Ovary (tissue), 9 donors: ENCODE data around the gene CEND1. TPM values are rescaled to one million over a fixed set of nuclear protein-coding genes. Genes with fewer than 3 reads are reported as not detected.

ENCODE experiments used
- DNase-seq, 5 donors: peaks; one replicate each; pipeline ENCODE4 v3.0.0-alpha.2; 2019 to 2020
- H3K27ac ChIP-seq, 2 donors: fragments of 200-600 bp; one replicate each; pipeline versions ENCODE4 v1.5.1 to v1.8.0; 2019 to 2022
- H3K27me3 ChIP-seq: fragments of 200-600 bp; one replicate; pipeline ENCODE4 v1.8.0; 2022
- H3K36me3 ChIP-seq: fragments of 200-600 bp; sonication (generic); one replicate; pipeline ENCODE4 v1.5.1; 2019
- H3K4me1 ChIP-seq: one replicate; pipeline ENCODE4 v1.8.1; 2013; ENCODE audit warnings: mild to moderate bottlenecking, moderate library complexity; ENCODE audit not compliant: insufficient read depth
- H3K4me3 ChIP-seq: fragments of 200-600 bp; sonication (generic); one replicate; pipeline ENCODE4 v1.5.1; 2017
- H3K9me3 ChIP-seq, 2 donors: fragments of 200-600 bp in 1 of 2; sonication (generic) in 1 of 2; one replicate each; pipeline versions ENCODE4 v1.5.1 to v1.8.1; 2013 to 2019; ENCODE audit warnings: mild to moderate bottlenecking in 1 of 2, moderate library complexity in 1 of 2
- EP300 ChIP-seq: sonication (generic); formaldehyde crosslinking; IDR thresholded peaks from one replicate; pipeline ENCODE4 v1.6.1; 2017; ENCODE audit warnings: antibody characterized with exemption
- POLR2A ChIP-seq: fragments of 450-650 bp; IDR thresholded peaks from one replicate; pipeline ENCODE4 v1.6.1; 2017; ENCODE audit warnings: antibody characterized with exemption, mild to moderate bottlenecking, moderate library complexity
- WGBS, 3 donors: extraction: QIAGEN DNeasy Blood & Tissue Kit in 1 of 3; methylation state at CpG; one replicate each; pipeline versions ENCODE4 v1.1.5 to v1.1.7; 2013 to 2017; 5-methylcytosine and 5-hydroxymethylcytosine counted together
- intact Hi-C, 4 donors: fragments of 100-400 bp; cut with DNase I; formaldehyde crosslinking; loops; one replicate each; pipeline versions ENCODE4 v1.11.0 to v1.15.1; 2022 to 2023
- polyA plus RNA-seq, 2 donors: library from polyadenylated mRNA; stranded (reverse); fragments of 200-250 nt in 1 of 2; fragments of 350-450 nt in 1 of 2; fragmentation: Illumina TruSeq in 1 of 2; extraction: RNeasy Lipid Tissue Mini Kit (QIAGEN cat#74804) in 1 of 2; gene quantifications; one replicate each; pipeline ENCODE4 v1.2.3, GENCODE V29; 2013 to 2014
- small RNA-seq: library from RNA; depleted of rRNA; stranded (forward); fragments of <200 nt; gene quantifications from one replicate; pipeline ENCODE3, GENCODE V24; 2016
- total RNA-seq, 7 donors: library from RNA; depleted of rRNA in 2 of 7; stranded (reverse); fragments of >200 nt in 2 of 7; fragmentation: NEBNext Ultra II Directional in 3 of 7; extraction: Animal tissue kit (Norgen Biotek cat#: 25700) in 3 of 7; gene quantifications; one replicate each; pipeline versions ENCODE4 v1.1.0 to v1.2.4, GENCODE V29; 2016 to 2023
- TF ChIP-seq, protein P1 (sequence below), 3 donors: fragments of 450-650 bp in 2 of 3; fragments of 200-600 bp in 1 of 3; IDR thresholded peaks; one replicate each; pipeline versions ENCODE4 v1.5.1 to v1.8.0; 2016 to 2022; ENCODE audit warnings: antibody characterized with exemption in 3 of 3, mild to moderate bottlenecking in 1 of 3
- donor health status: DM: no; HTN: no; CAD: no; lungs with moderate emphysema.
- donor health status: DM: no; HTN: no; CAD: no.
- donor health status: Bipolar disorder and iron deficiency.
- donor health status: DM: yes; HTN: yes; CAD: no.
- donor health status: DM: no; HTN: no; CAD: no.
- donor health status: DM: yes; HTN: yes; CAD: no.

Gene CEND1
- total and polyA plus RNA-seq, 9 donors, result 0.07 to 0.15 TPM; not detected in 7

DNA sequence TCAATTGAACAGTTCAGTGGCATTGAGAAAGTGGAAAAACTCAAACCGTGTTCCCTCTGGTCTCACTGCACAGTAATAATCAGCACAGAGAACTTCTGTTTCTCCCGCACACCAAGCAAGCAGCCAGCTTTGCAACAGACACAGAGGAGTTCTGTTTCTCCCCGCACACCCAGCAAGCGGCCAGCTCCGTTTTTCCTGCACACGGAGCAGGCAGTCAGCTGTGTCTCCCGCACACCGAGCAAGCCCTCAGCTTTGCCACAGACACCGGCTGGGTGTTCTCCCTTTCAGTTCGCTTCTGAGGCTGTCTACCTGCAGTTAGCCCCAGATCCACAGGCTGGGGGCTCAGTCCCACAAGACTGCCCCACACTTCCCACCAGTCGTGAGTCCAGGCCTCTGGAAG is 52.5 kb downstream of the CEND1 start:
- Histone ChIP-seq H3K4me1 (no peaks in the 10 kb centered on the region), H3K36me3 (no peaks in the 10 kb centered on the region), H3K9me3 (no peaks in the 10 kb centered on the region), H3K27me3 (no peaks in the 10 kb centered on the region), H3K4me3 (no peak overlapping the region), H3K27ac (no peak overlapping the region)
- no peak for TF ChIP-seq EP300
- TF ChIP-seq, protein P1, sequence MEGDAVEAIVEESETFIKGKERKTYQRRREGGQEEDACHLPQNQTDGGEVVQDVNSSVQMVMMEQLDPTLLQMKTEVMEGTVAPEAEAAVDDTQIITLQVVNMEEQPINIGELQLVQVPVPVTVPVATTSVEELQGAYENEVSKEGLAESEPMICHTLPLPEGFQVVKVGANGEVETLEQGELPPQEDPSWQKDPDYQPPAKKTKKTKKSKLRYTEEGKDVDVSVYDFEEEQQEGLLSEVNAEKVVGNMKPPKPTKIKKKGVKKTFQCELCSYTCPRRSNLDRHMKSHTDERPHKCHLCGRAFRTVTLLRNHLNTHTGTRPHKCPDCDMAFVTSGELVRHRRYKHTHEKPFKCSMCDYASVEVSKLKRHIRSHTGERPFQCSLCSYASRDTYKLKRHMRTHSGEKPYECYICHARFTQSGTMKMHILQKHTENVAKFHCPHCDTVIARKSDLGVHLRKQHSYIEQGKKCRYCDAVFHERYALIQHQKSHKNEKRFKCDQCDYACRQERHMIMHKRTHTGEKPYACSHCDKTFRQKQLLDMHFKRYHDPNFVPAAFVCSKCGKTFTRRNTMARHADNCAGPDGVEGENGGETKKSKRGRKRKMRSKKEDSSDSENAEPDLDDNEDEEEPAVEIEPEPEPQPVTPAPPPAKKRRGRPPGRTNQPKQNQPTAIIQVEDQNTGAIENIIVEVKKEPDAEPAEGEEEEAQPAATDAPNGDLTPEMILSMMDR (IDR thresholded peaks at IDR 0.05), result no peak
- no peak for TF ChIP-seq POLR2A
- 35 to 41% (median 37%) methylated on average over 11 of the region's 11 CpGs for WGBS, 3 donors
- DNase-seq, result no peak
- intact Hi-C loops, result no loop called here

Small RNA genes lying within 50 kb of the gene (small RNA-seq; reads per million reads assigned to genes)
- gene SNORA52, result not detected

Other genes starting within 250 kb of the CEND1 start
- 1 to 10 TPM in 5 of 7 donors, under 1 TPM in 2; 0.70 to 7.6 (median 1.2) TPM for gene LMNTD2, start 229.4 kb downstream of the CEND1 start, total RNA-seq
- gene LMNTD2, start 229.4 kb downstream of the CEND1 start, polyA plus RNA-seq, result 1 to 10 TPM in 1 of 2 donors, not detected in 1; 1.1 TPM
- 100 to 1,000 TPM in 1 of 7 donors, 10 to 100 TPM in 2, 1 to 10 TPM in 4; 4.7 to 163 (median 9.5) TPM for gene RASSF7, start 229.1 kb downstream of the CEND1 start, total RNA-seq
- 1 to 10 TPM in 1 of 2 donors, not detected in 1; 7.4 TPM for gene RASSF7, start 229.1 kb downstream of the CEND1 start, polyA plus RNA-seq
- 10 to 100 TPM; 15.5 to 34.2 (median 31.0) TPM for gene PHRF1, start 213.6 kb downstream of the CEND1 start, total RNA-seq
- gene PHRF1, start 213.6 kb downstream of the CEND1 start, polyA plus RNA-seq, result 10 to 100 TPM in 1 of 2 donors, 1 to 10 TPM in 1; 3.8 to 21.3 TPM
- gene IRF7, start 174.1 kb downstream of the CEND1 start, total RNA-seq, result 10 to 100 TPM in 6 of 7 donors, 1 to 10 TPM in 1; 8.2 to 59.1 (median 17.1) TPM
- 10 to 100 TPM in 1 of 2 donors, under 1 TPM in 1; 0.28 to 22.8 TPM for gene IRF7, start 174.1 kb downstream of the CEND1 start, polyA plus RNA-seq
- gene CDHR5, start 165.1 kb downstream of the CEND1 start, total RNA-seq, result 1 to 10 TPM in 1 of 7 donors, under 1 TPM in 2, not detected in 4; 0.20 to 2.3 (median 0.22) TPM
- gene CDHR5, start 165.1 kb downstream of the CEND1 start, polyA plus RNA-seq, result under 1 TPM in 1 of 2 donors, not detected in 1; 0.07 TPM
- gene SCT, start 162.9 kb downstream of the CEND1 start, total RNA-seq, result not detected
- under 1 TPM in 1 of 2 donors, not detected in 1; 0.68 TPM for gene SCT, start 162.9 kb downstream of the CEND1 start, polyA plus RNA-seq
- gene DRD4, start 152.8 kb downstream of the CEND1 start, total RNA-seq, result 1 to 10 TPM in 5 of 7 donors, under 1 TPM in 2; 0.57 to 3.3 (median 1.7) TPM
- under 1 TPM in 1 of 2 donors, not detected in 1; 0.63 TPM for gene DRD4, start 152.8 kb downstream of the CEND1 start, polyA plus RNA-seq
- gene DEAF1, start 94.9 kb downstream of the CEND1 start, total RNA-seq, result 10 to 100 TPM; 15.5 to 43.4 (median 34.1) TPM
- 10 to 100 TPM; 10.2 to 23.9 TPM for gene DEAF1, start 94.9 kb downstream of the CEND1 start, polyA plus RNA-seq
- 10 to 100 TPM; 15.4 to 38.0 (median 30.5) TPM for gene TMEM80, start 94.3 kb downstream of the CEND1 start, total RNA-seq
- gene TMEM80, start 94.3 kb downstream of the CEND1 start, polyA plus RNA-seq, result 10 to 100 TPM; 28.9 to 37.6 TPM
- gene EPS8L2, start 83.9 kb downstream of the CEND1 start, total RNA-seq, result 10 to 100 TPM; 20.6 to 57.9 (median 34.2) TPM
- gene EPS8L2, start 83.9 kb downstream of the CEND1 start, polyA plus RNA-seq, result 10 to 100 TPM in 1 of 2 donors, 1 to 10 TPM in 1; 5.9 to 17.4 TPM
- 100 to 1,000 TPM in 6 of 7 donors, 10 to 100 TPM in 1; 75.0 to 134 (median 117) TPM for gene TALDO1, start 42.6 kb downstream of the CEND1 start, total RNA-seq
- gene TALDO1, start 42.6 kb downstream of the CEND1 start, polyA plus RNA-seq, result 100 to 1,000 TPM in 1 of 2 donors, 10 to 100 TPM in 1; 76.8 to 103 TPM
- 10 to 100 TPM; 14.7 to 79.8 (median 59.9) TPM for gene GATD1, start 12.6 kb downstream of the CEND1 start, total RNA-seq
- 10 to 100 TPM in 1 of 2 donors, 1 to 10 TPM in 1; 9.4 to 52.1 TPM for gene GATD1, start 12.6 kb downstream of the CEND1 start, polyA plus RNA-seq
- gene SLC25A22, start 8.2 kb upstream of the CEND1 start, total RNA-seq, result 10 to 100 TPM in 6 of 7 donors, 1 to 10 TPM in 1; 6.6 to 23.3 (median 16.7) TPM
- gene SLC25A22, start 8.2 kb upstream of the CEND1 start, polyA plus RNA-seq, result 10 to 100 TPM in 1 of 2 donors, under 1 TPM in 1; 0.42 to 11.3 TPM
- 10 to 100 TPM; 10.1 to 18.1 (median 14.1) TPM for gene PIDD1, start 15.1 kb upstream of the CEND1 start, total RNA-seq
- gene PIDD1, start 15.1 kb upstream of the CEND1 start, polyA plus RNA-seq, result 10 to 100 TPM in 1 of 2 donors, under 1 TPM in 1; 0.23 to 14.0 TPM
- 1,000 to 10,000 TPM in 5 of 7 donors, 100 to 1,000 TPM in 2; 901 to 4,238 (median 3,176) TPM for gene RPLP2, start 19.9 kb upstream of the CEND1 start, total RNA-seq
- gene RPLP2, start 19.9 kb upstream of the CEND1 start, polyA plus RNA-seq, result 1,000 to 10,000 TPM in 1 of 2 donors, 100 to 1,000 TPM in 1; 237 to 2,243 TPM
- gene PNPLA2, start 28.8 kb upstream of the CEND1 start, total RNA-seq, result 10 to 100 TPM; 33.0 to 98.2 (median 83.0) TPM
- 10 to 100 TPM; 12.9 to 91.5 TPM for gene PNPLA2, start 28.8 kb upstream of the CEND1 start, polyA plus RNA-seq
- 1 to 10 TPM; 1.2 to 6.5 (median 3.9) TPM for gene CRACR2B, start 37.8 kb upstream of the CEND1 start, total RNA-seq
- 1 to 10 TPM in 1 of 2 donors, under 1 TPM in 1; 0.18 to 5.0 TPM for gene CRACR2B, start 37.8 kb upstream of the CEND1 start, polyA plus RNA-seq
- gene CD151, start 42.9 kb upstream of the CEND1 start, total RNA-seq, result 100 to 1,000 TPM in 6 of 7 donors, 10 to 100 TPM in 1; 32.9 to 243 (median 176) TPM
- gene CD151, start 42.9 kb upstream of the CEND1 start, polyA plus RNA-seq, result 100 to 1,000 TPM in 1 of 2 donors, 10 to 100 TPM in 1; 46.3 to 168 TPM
- 10 to 100 TPM; 26.8 to 89.3 (median 62.7) TPM for gene POLR2L, start 52.4 kb upstream of the CEND1 start, total RNA-seq
- 10 to 100 TPM in 1 of 2 donors, 1 to 10 TPM in 1; 4.9 to 67.3 TPM for gene POLR2L, start 52.4 kb upstream of the CEND1 start, polyA plus RNA-seq
- gene TSPAN4, start 52.8 kb upstream of the CEND1 start, total RNA-seq, result 100 to 1,000 TPM in 1 of 7 donors, 10 to 100 TPM in 6; 66.6 to 109 (median 89.7) TPM
- gene TSPAN4, start 52.8 kb upstream of the CEND1 start, polyA plus RNA-seq, result 100 to 1,000 TPM in 1 of 2 donors, 1 to 10 TPM in 1; 6.4 to 124 TPM
- gene CHID1, start 120.7 kb upstream of the CEND1 start, total RNA-seq, result 10 to 100 TPM; 62.2 to 90.7 (median 75.7) TPM
- 10 to 100 TPM; 41.0 to 68.1 TPM for gene CHID1, start 120.7 kb upstream of the CEND1 start, polyA plus RNA-seq
- 10 to 100 TPM; 27.7 to 80.1 (median 54.0) TPM for gene AP2A2, start 135.8 kb upstream of the CEND1 start, total RNA-seq
- gene AP2A2, start 135.8 kb upstream of the CEND1 start, polyA plus RNA-seq, result 100 to 1,000 TPM in 1 of 2 donors, 10 to 100 TPM in 1; 31.1 to 151 TPM
- gene MUC6, start 246.6 kb upstream of the CEND1 start, total RNA-seq, result 1 to 10 TPM in 1 of 7 donors, under 1 TPM in 5, not detected in 1; 0.23 to 7.2 (median 0.41) TPM
- gene MUC6, start 246.6 kb upstream of the CEND1 start, polyA plus RNA-seq, result under 1 TPM; 0.02 to 0.06 TPM